Stimulated activated CD4-positive, alpha-beta T cell treated with anti-CD3 and anti-CD28 coated beads, TNF-alpha, amount 100 ng/mL, for 24 hours (primary cell): Measurements from ENCODE around the gene GAK.

Experiments used
- DNase-seq, 3 experiments: peaks; one replicate each; pipeline ENCODE4 v3.0.0-alpha.2; 2020; ENCODE audit warnings: low read depth in 3 of 3

The GAK gene

GRCh38 chr4:907691-908425, 24.3 kb downstream of the GAK start:
- no peak for DNase-seq

GRCh38 chr4:907103-907400, 25.1 kb downstream of the GAK start:
- DNase-seq, result no peak

DNA sequence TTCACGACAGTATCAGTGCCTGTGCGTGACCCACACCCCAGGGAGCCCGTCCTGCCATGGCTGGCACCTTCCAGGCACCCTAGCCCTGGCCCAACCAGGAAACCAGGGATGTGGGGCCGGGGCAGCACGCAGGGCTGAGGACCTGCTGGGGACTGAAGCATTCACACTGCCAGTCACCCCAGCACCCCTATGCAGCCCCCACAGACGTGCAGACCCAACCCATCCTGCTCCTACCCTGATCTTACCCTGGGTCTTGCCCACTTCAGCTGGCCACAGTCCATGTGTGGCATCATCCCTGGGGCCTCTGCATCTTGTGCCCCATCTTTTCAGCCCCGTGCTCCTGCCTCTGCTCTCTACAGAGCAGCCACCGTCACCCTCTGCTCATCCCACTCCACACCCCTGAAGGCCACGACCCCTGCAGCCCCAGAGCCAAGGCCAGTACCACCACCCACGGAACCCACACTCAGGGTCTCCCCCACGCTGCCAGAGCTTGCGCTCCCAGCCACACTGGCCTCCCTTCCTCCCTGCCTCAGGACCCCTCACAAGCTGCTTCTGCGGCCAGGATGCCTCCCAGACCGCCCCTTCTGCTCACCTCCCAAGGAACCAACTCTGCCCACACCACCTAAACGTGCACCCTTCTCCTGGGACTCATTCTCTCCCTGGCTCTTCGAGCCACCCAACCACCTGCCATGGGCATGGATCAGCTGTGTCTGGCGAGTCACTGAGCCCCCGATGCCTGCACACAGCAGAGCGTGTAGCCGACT, 25.6 kb downstream of the GAK start:
- no peak for DNase-seq

GRCh38 chr4:905485-906338, 26.4 kb downstream of the GAK start:
- no peak for DNase-seq

- DNase-seq, result no peak
Measured at GRCh38 chr4:903066-904046, 28.8 kb downstream of the GAK start.

GRCh38 chr4:901192-901910, 30.8 kb downstream of the GAK start:
- DNase-seq, result no peak

- DNase-seq, result no peak
Measured at GRCh38 chr4:900721-901120, 31.4 kb downstream of the GAK start.

- no peak for DNase-seq
Measured at GRCh38 chr4:900073-900472, 32.0 kb downstream of the GAK start.

DNA sequence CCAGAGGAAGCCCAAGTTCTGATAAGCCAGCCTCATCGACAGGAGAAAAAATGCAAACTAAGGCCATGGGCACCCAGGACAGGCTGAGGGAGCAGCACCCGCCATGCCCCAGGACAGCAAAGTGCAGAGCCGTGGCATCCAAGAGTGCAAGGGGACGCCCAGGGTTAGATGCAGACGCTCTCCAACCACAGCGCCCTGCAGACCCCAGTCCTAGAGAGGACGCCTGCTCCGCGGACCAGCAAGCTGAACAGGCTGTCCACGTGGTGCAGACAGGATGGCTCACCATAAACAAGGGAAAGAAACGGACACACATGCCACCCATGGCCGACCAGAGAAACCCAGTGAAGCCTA, 32.6 kb downstream of the GAK start:
- DNase-seq, result no peak

DNA sequence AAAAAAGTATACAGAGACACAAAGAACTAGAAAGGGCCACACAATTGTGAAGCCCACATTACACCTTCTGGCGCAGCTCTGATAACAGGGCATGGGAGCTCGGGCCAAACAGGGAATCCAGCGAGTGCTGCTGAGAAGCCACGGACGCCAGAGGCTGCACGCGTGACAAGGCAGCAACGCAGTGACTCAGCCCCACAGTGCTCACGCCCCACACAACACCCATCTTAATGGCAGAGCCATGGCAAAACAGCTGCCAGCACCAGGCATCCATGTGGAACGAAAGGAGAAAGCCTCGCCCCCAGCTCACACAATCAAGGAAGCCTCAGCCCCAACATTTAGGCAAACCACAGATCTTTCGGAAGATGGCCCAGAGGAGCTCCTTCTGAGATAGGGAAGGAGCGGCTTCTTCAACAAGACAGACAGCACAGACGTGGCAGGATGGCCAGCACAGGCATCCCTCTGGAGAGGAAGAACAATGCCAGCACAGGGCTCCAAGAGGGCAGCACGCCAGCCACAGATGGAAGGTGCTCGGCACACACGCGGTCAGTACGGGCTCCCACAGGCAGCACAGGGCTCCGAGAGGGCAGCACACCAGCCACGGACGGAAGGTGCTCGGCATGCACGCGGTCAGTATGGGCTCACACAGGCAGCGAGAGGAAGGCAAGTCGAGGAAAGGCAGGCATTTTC, 33.1 kb downstream of the GAK start:
- DNase-seq, result no peak

DNA sequence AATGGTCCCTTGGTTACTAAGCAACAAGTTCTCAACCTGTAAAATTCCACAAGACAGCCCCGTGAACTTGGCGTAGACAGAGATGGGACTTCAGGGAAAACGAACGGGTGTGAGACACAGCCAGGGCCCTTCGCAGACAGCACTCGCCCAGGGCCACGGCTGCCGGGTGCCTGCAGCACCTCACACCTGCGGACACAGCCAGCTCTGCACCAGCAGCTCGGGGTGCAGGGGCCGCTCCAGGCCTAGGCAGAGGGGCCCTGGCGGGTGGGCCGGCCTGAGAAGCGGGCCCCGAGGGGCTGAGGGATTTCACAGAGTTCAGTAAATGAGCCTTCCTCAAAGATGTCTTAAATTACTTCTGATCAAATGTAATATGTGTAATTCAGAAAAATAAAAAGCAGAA, 34.0 kb downstream of the GAK start:
- DNase-seq, result no peak

DNA sequence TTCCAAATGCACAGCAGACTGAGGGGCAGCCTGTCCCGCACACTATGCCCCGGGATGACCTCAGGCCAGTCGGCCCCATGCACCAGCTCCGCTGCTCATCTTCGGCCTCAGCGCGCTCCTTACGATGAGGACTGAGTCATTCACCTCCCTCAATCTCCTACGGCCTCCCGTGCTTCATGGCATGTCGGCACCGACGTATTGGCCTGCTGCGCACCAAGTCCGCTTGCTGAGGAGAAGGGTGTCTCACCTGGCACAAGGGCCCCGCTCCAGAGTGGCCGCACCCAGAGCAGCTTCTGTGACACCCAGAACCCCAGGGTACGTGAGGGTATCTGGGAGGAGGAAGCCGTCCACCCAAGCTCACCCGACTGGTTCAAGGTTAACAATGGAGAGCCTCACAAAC, 35.5 kb downstream of the GAK start:
- DNase-seq, result no peak

- DNase-seq, result no peak
Measured at GRCh38 chr4:896216-896615, 35.9 kb downstream of the GAK start.

- DNase-seq, result no peak
Measured at GRCh38 chr4:895596-895995, 36.5 kb downstream of the GAK start.

GRCh38 chr4:893995-894705, 38.0 kb downstream of the GAK start:
- no peak for DNase-seq

DNA sequence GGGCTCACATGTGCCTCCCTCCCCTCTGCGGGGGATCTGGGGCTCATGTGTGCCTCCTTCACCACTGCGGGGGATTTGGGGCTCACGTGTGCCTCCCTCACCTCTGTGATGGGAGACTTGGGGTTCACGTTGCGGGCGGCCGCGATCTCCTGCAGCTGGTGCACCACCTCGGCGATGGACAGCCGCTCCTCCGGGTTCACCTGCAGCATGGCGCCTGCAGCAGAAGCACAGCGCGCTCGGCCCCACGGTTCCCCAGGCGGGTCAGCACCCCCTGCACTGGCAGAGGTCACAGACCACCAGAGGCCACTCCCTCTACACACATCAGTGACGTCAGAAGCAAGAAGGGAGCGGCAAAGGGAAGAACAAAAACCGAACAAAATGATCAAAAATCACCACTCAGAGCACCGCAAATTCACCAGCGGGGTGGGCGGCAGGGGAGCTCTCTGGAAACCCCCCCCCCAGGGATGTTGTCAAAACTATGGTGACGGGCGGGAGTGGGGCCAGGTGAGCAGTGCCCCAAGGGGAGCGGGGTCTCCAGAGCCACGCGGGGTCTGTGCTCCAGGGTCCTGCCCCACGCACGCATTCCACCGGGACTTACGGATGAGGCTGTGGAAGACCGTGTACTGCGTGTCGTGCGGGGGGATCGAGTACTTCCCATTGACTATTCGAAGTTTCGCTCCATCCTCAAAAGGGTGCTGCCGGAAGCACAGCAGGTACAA, 38.7 kb downstream of the GAK start:
- no peak for DNase-seq

GRCh38 chr4:892780-893179, 39.3 kb downstream of the GAK start:
- no peak for DNase-seq

- DNase-seq, result no peak
Measured at GRCh38 chr4:891747-892146, 40.4 kb downstream of the GAK start.
